Activated CD8-positive, alpha-beta memory T cell treated with anti-CD3 and anti-CD28 coated beads for 36 hours (primary cell): ENCODE measurements around the gene MYO1G. TPM values are rescaled to one million over a fixed set of nuclear protein-coding genes. Genes with fewer than 3 reads are reported as not detected.
"Not testable (repeated sequence)": the region's sequence is repeated elsewhere in the genome, so short reads cannot be mapped to it uniquely, and the experiment has no call there.

Experiments used
- CTCF ChIA-PET: fragments of 350-600 bp; sonication (Branson Sonifier 250); formaldehyde crosslinking; loops from one replicate; lab custom pipeline; 2021; ENCODE audit warnings: antibody characterized with exemption; lab: Charles Lee
- POLR2A ChIA-PET: fragments of 350-600 bp; sonication (Branson Sonifier 250); formaldehyde crosslinking; loops from one replicate; lab custom pipeline; 2021; ENCODE audit warnings: antibody characterized with exemption; lab: Charles Lee
- total RNA-seq, 2 experiments: library from RNA; stranded (reverse); gene quantifications; one replicate each; pipeline ENCODE4 v1.2.3, GENCODE V29; 2021

MYO1G gene
- total RNA-seq, 2 experiments from 2014 or later: 316 TPM

- CTCF ChIA-PET: interaction anchor here (1.2 kb wide), 1 partner anchor 79 kb away, joined by 4 read pairs; no protein-coding TSS in a partner anchor
- POLR2A ChIA-PET: no interaction called here
These were observed 42.5 kb downstream of the MYO1G start for GRCh38 chr7:44936322-44936721.

GRCh38 chr7:44935583-44935982, 43.2 kb downstream of the MYO1G start:
- POLR2A ChIA-PET: no interaction called here
- CTCF ChIA-PET: no interaction called here

DNA sequence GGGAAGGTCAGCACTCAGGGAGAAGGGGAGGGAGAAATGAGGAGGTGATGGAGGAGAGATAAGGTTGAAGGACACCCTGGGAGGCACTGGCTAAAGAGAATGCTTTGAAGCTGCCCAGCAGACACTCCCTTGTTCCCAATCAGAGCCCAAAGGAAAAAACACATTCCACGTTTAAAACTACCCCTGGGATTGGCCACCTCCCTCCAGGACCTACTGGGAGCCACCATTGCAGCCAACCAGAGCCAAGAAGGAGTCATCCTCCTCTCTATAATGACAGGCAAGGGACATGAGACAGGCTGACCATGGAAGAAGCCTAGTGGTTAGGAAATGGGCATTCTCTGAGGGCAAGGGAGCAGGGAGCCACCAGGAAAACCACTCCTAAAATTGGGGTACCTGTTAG, 43.8 kb downstream of the MYO1G start:
- ChIA-PET CTCF (interaction anchor here (0.6 kb wide), 1 partner anchor 24 kb away, joined by 4 read pairs; no protein-coding TSS in a partner anchor), POLR2A (no interaction called here)

DNA sequence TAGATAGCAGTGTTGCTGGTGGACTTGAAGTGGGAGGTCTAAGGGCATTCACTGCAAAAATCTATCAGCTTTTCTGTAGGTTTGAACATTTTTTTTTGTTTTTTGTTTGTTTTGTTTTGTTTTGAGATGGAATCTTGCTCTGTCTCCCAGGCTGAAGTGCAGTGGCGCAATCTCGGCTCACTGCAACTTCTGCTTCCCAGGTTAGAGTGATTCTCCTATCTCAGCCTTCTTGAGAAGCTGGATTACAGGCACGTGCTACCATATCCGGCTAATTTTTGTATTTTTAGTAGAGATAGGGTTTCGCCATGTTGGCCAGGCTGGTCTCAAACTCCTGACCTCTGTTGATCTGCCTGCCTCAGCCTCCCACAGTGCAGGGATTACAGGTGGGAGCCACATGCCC, 44.3 kb downstream of the MYO1G start:
- POLR2A ChIA-PET: not testable (repeated sequence)
- CTCF ChIA-PET: interaction anchor here (0.6 kb wide), 1 partner anchor 23 kb away, joined by 4 read pairs; no protein-coding TSS in a partner anchor

- CTCF ChIA-PET: no interaction called here
- POLR2A ChIA-PET: no interaction called here
These were observed 47.9 kb downstream of the MYO1G start for GRCh38 chr7:44930921-44931320.

DNA sequence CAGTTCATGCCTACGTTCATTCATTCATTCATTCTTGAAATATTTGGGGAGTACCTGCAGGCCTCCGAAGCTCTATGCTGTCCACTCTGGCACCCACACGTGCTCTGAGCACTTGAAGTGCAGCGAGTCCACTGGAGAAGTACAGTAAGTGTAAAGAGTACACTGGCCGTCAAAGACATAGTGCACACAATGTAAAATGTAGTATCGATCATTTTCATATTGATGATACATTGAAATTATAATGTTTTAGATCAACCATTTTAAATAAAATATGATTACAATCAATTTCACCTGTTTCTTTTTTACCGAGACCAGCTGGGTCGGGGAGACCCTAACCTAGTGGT, 56.5 kb downstream of the MYO1G start:
- ChIA-PET POLR2A (no interaction called here), CTCF (interaction anchor here (0.9 to 2.6 kb wide), 8 partner anchors 9 to 72 kb away, joined by 3 to 15 read pairs (median 4); no protein-coding TSS in a partner anchor)

DNA sequence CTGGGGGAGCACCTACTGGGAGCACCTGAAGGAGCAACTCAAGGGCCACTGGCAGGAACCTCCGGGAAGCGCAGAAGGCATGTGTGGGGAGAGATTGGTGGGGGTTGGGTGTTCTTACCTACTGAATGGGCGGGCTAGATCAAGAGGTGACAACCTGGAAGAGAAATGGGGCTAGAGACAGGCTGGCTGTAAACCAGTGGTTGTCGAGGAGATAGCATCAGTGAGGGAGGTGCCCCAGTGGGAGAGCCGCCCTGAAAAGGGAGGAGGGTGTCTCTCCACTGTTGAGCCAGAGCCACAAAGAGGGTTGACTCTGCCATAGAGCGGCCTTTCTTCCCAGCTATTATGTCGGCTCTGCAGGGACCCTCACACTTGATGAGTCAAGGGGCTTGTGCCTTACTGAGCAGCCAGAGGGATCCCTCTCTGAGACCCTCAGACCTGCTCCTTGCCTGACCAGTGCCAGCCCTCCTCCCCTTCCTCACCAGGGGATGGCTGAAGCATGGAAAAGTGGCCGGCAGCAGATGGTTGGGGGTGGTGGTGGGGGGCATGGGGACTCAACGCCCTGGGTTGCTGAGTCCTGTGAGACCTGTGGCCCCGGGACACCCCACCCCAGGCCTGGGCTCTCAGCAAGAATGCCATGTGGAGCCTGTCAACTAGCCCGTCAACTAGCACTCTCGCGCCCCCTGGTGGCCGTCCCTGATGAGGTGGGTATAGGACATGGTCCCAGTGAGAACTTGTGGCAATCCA, 57.0 kb downstream of the MYO1G start:
- ChIA-PET POLR2A (no interaction called here), CTCF (interaction anchor here (0.6 to 2.6 kb wide), 13 partner anchors 9 to 702 kb away, joined by 3 to 15 read pairs (median 5); partner anchors contain the start of gene H2AZ2)

DNA sequence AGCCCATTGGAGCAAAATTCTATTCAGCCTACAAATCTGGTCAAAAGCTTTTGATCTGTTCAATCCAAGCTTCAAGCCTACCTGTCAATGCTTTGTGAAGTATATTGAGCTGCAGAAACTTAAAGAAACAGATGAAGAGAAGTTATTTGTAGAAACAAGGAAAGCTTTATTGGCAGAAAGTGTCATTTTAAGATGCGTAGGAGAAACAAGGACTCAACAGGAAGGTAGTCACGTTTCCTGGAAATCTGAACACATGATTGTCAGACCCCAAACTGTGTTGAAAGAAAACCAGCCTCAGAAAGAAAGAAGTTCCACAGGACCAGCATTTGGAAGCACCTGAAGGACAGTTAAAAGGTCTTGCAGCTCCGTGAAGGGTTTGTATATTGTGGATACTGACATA, 58.7 kb downstream of the MYO1G start:
- CTCF ChIA-PET: interaction anchor here (0.7 to 2.0 kb wide), 6 partner anchors 29 to 216 kb away, joined by 3 to 10 read pairs (median 5); partner anchors contain the start of gene H2AZ2
- POLR2A ChIA-PET: interaction anchor here (0.7 to 1.4 kb wide), 5 partner anchors 35 to 215 kb away, joined by 3 to 5 read pairs (median 4); partner anchors contain the start of gene PURB

DNA sequence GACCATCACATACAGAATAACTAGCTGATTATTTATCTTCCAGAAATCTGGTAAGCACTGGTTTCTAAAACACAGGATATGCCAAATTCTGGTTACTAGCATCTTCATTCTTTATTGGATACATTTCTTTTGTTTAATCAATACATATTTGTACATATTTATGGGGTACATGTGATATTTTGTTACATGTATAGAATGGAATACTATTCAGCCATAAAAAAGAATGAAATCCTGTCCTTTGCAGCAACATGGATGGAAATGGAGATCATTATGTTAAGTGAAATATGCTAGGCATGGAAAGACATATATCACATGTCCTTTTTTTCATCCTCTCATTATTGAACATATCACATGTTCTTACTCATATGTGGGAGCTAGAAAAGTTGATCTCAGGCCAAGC, 60.8 kb downstream of the MYO1G start:
- POLR2A ChIA-PET: no interaction called here
- CTCF ChIA-PET: no interaction called here

GRCh38 chr7:44917465-44917864, 61.4 kb downstream of the MYO1G start:
- POLR2A ChIA-PET: interaction anchor here (0.5 to 1.0 kb wide), 2 partner anchors 21 to 32 kb away, joined by 3 to 10 read pairs; no protein-coding TSS in a partner anchor
- CTCF ChIA-PET: no interaction called here

GRCh38 chr7:44914992-44915607, 63.7 kb downstream of the MYO1G start:
- ChIA-PET CTCF (interaction anchor here (1.4 kb wide), 1 partner anchor 67 kb away, joined by 6 read pairs; the partner anchor contains the start of gene H2AZ2), POLR2A (interaction anchor here (0.5 to 1.2 kb wide), 4 partner anchors 29 to 309 kb away, joined by 3 to 6 read pairs (median 4); partner anchors contain the start of gene PURB)

DNA sequence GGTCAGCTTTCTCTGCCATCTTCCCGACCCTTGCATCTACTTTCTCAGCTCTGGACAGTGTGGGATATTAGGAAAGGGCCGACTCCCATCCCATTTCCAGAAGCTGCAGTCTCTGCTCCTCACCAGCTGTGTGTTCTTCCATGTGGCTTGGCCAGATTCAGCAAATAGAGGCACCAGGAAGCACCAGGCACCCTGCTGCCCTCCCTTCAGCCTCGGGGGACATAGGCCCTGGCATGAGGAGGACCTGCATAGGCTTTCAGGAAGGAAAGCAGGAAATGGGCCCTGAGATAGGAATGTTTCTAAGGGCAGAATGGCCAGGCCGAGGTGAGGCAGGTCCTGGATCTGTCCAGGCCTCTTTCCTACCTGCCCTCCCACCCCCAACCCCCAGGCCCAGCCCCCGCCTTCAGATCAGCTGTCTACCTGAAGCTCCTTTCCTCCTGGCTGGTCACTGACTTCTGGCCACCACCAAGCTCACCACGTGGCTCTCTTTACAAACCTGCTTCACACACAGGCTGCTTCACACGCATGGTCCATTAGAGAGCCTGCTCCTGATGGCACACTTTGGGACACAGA, 66.0 kb downstream of the MYO1G start:
- ChIA-PET CTCF (interaction anchor here (0.6 to 1.4 kb wide), 4 partner anchors 9 to 56 kb away, joined by 3 to 5 read pairs (median 3); no protein-coding TSS in a partner anchor), POLR2A (interaction anchor here (0.8 kb wide), 1 partner anchor 64 kb away, joined by 3 read pairs; no protein-coding TSS in a partner anchor)

Other genes starting within 250 kb of the MYO1G start
- gene ZMIZ2, start 230.2 kb downstream of the MYO1G start, total RNA-seq: 100 to 1,000 TPM; 135 to 141 TPM
- 1,000 to 10,000 TPM; 3,204 to 3,232 TPM for gene PPIA, start 182.3 kb downstream of the MYO1G start, total RNA-seq
- 100 to 1,000 TPM; 228 to 247 TPM for gene H2AZ2, start 130.9 kb downstream of the MYO1G start, total RNA-seq
- gene PURB, start 93.5 kb downstream of the MYO1G start, total RNA-seq: 10 to 100 TPM; 39.3 to 39.8 TPM
- gene CCM2, start 21.2 kb upstream of the MYO1G start, total RNA-seq: 10 to 100 TPM; 54.2 to 56.3 TPM
- under 1 TPM; 0.40 to 0.92 TPM for gene NACAD, start 110.0 kb upstream of the MYO1G start, total RNA-seq
- 100 to 1,000 TPM; 213 to 221 TPM for gene TBRG4, start 132.7 kb upstream of the MYO1G start, total RNA-seq
- gene RAMP3, start 178.8 kb upstream of the MYO1G start, total RNA-seq: not detected